Sciatic nerve (tissue), 2 donors: Measurements from ENCODE around the gene ARRDC2. TPM values are rescaled to one million over a fixed set of nuclear protein-coding genes. Genes with fewer than 3 reads are reported as not detected.

Experiments used
- ATAC-seq: fragments of 200-7000 bp; cut with Tn5 transposase; one replicate; pipeline ENCODE4 v1.9.1; 2020; ENCODE audit warnings: mild to moderate bottlenecking, moderate library complexity
- DNase-seq: peaks from one replicate; pipeline ENCODE4 v3.0.0-alpha.2; 2020; ENCODE audit warnings: low spot score
- intact Hi-C: fragments of 100-400 bp; cut with DNase I; formaldehyde crosslinking; loops from one replicate; pipeline ENCODE4 v1.14.2; 2022
- total RNA-seq: library from RNA; stranded (reverse); fragmentation: NEBNext Ultra II Directional; extraction: Animal tissue kit (Norgen Biotek cat#: 25700); gene quantifications from one replicate; pipeline ENCODE4 v1.2.1, GENCODE V29; 2021
- donor health status: DM: no; HTN: no; CAD: no.
- donor health status: DM: no; HTN: no; CAD: no.

The ARRDC2 gene
- total RNA-seq, 1 donor from 2014 or later = 38.2 TPM

- DNase-seq = no peak
- intact Hi-C loops = no loop called here
- no peak for ATAC-seq
Observed at GRCh38 chr19:18045307-18046050, 37.5 kb downstream of the ARRDC2 start.

GRCh38 chr19:18046059-18046718, 38.2 kb downstream of the ARRDC2 start:
- ATAC-seq (no peak), DNase-seq (no peak)
- intact Hi-C loops = no loop called here

- ATAC-seq (peak; percentile 86), DNase-seq (peak; percentile 90)
- intact Hi-C loops = no loop called here
Observed at GRCh38 chr19:18049385-18049784, 41.4 kb downstream of the ARRDC2 start.

GRCh38 chr19:18051887-18052286, 43.9 kb downstream of the ARRDC2 start:
- DNase-seq (no peak), ATAC-seq (peak; percentile 39)
- intact Hi-C loops = no loop called here

- DNase-seq (no peak), ATAC-seq (no peak)
- intact Hi-C loops = no loop called here
Observed at GRCh38 chr19:18053576-18054219, 45.7 kb downstream of the ARRDC2 start.

- DNase-seq (no peak), ATAC-seq (no peak)
- intact Hi-C loops = loop anchor here (5.0 kb wide), 1 partner anchor 49 kb away; the partner anchor contains the start of gene ARRDC2
Observed at GRCh38 chr19:18055967-18056366, 48.0 kb downstream of the ARRDC2 start.

- ATAC-seq (peak; percentile 43), DNase-seq (peak; percentile 75)
- intact Hi-C loops = loop anchor here (5.0 kb wide), 1 partner anchor 50 kb away; the partner anchor contains the start of gene ARRDC2
Observed at GRCh38 chr19:18057557-18057956, 49.6 kb downstream of the ARRDC2 start.

GRCh38 chr19:18058208-18059009, 50.4 kb downstream of the ARRDC2 start:
- peak; percentile 94 for ATAC-seq
- intact Hi-C loops = loop anchor here (5.0 kb wide), 1 partner anchor 51 kb away; the partner anchor contains the start of gene ARRDC2

GRCh38 chr19:18059297-18059696, 51.3 kb downstream of the ARRDC2 start:
- DNase-seq (no peak), ATAC-seq (no peak)
- intact Hi-C loops = loop anchor here (5.0 kb wide), 1 partner anchor 52 kb away; the partner anchor contains the start of gene ARRDC2

More at GRCh38 chr19:18058208-18059009, 50.4 kb downstream of the ARRDC2 start:
- peak; percentile 91 for DNase-seq

GRCh38 chr19:18059902-18060301, 51.9 kb downstream of the ARRDC2 start:
- ATAC-seq = no peak
- intact Hi-C loops = loop anchor here (5.0 kb wide), 1 partner anchor 53 kb away; the partner anchor contains the start of gene ARRDC2
- DNase-seq = no peak

- no peak for DNase-seq
- intact Hi-C loops = no loop called here
- ATAC-seq = no peak
Observed at GRCh38 chr19:18060472-18060871, 52.5 kb downstream of the ARRDC2 start.

- no peak for ATAC-seq
- intact Hi-C loops = no loop called here
- DNase-seq = no peak
Observed at GRCh38 chr19:18062028-18062427, 54.1 kb downstream of the ARRDC2 start.

- ATAC-seq (no peak), DNase-seq (no peak)
- intact Hi-C loops = no loop called here
Observed at GRCh38 chr19:18063463-18063862, 55.5 kb downstream of the ARRDC2 start.

Other genes with a start within 250 kb of the ARRDC2 start
- gene B3GNT3, start 213.0 kb upstream of the ARRDC2 start, total RNA-seq = 0.58 TPM
- not detected for gene INSL3, start 186.7 kb upstream of the ARRDC2 start, total RNA-seq
- 18.4 TPM for gene JAK3, start 160.2 kb upstream of the ARRDC2 start, total RNA-seq
- gene RPL18A, start 148.3 kb upstream of the ARRDC2 start, total RNA-seq = 1,112 TPM
- gene SLC5A5, start 136.2 kb upstream of the ARRDC2 start, total RNA-seq = not detected
- 55.1 TPM for gene CCDC124, start 75.2 kb upstream of the ARRDC2 start, total RNA-seq
- 1.4 TPM for gene KCNN1, start 41.1 kb upstream of the ARRDC2 start, total RNA-seq
- 2.1 TPM for gene IL12RB1, start 78.8 kb downstream of the ARRDC2 start, total RNA-seq
- gene MAST3, start 89.6 kb downstream of the ARRDC2 start, total RNA-seq = 20.1 TPM
- gene PIK3R2, start 145.0 kb downstream of the ARRDC2 start, total RNA-seq = 19.5 TPM
- gene IFI30, start 165.6 kb downstream of the ARRDC2 start, total RNA-seq = 82.2 TPM
- 9.2 TPM for gene MPV17L2, start 185.0 kb downstream of the ARRDC2 start, total RNA-seq
- gene RAB3A, start 195.9 kb downstream of the ARRDC2 start, total RNA-seq = 2.9 TPM
- 2.1 TPM for gene PDE4C, start 218.3 kb downstream of the ARRDC2 start, total RNA-seq